PC-9 (cell line): ENCODE measurements around the gene C6orf136. TPM values are rescaled to one million over a fixed set of nuclear protein-coding genes. Genes with fewer than 3 reads are reported as not detected.

Experiments
- BruUV-seq: library from RNA; stranded (reverse); fragments of 400-500 nt; replicated peaks from 2 replicates; lab custom pipeline; 2021; lab: Mats Ljungman, UMichigan
- CTCF ChIA-PET: fragments of 300-600 bp; sonication (Branson Sonifier 250); formaldehyde crosslinking; loops from one replicate; lab custom pipeline; 2022; ENCODE audit warnings: antibody characterized with exemption; lab: Charles Lee
- POLR2A ChIA-PET: fragments of 300-600 bp; sonication (Branson Sonifier 250); formaldehyde crosslinking; loops from one replicate; lab custom pipeline; 2022; ENCODE audit warnings: antibody characterized with exemption; ENCODE audit not compliant: unreplicated experiment; lab: Charles Lee
- DNase-seq, 2 experiments: peaks; one replicate each; pipeline versions ENCODE4 v3.0.0 to v3.0.0-alpha.2; 2015 to 2022; ENCODE audit warnings: mixed read lengths in 1 of 2
- H2AFZ ChIP-seq: fragments of 200-600 bp; sonication (generic); 2 replicates; pipeline ENCODE4 v1.8.1; 2017; ENCODE audit warnings: antibody characterized with exemption
- H3F3A ChIP-seq: fragments of 200-600 bp; sonication (generic); 2 replicates; pipeline ENCODE4 v1.8.1; 2017; ENCODE audit warnings: antibody characterized with exemption, mild to moderate bottlenecking, low read depth; ENCODE audit not compliant: insufficient read depth
- H3K27ac ChIP-seq: fragments of 200-600 bp; sonication (generic); 2 replicates; pipeline ENCODE4 v1.6.1; 2016; ENCODE audit warnings: mixed run types
- H3K27me3 ChIP-seq: fragments of 200-600 bp; sonication (generic); 2 replicates; pipeline ENCODE4 v1.6.1; 2016; ENCODE audit warnings: low read depth, mixed run types; ENCODE audit not compliant: insufficient read depth
- H3K36me3 ChIP-seq: fragments of 200-600 bp; sonication (generic); 2 replicates; pipeline ENCODE4 v1.6.1; 2016; ENCODE audit warnings: low read depth, mixed run types
- H3K4me1 ChIP-seq: fragments of 200-600 bp; sonication (generic); replicated peaks from 2 replicates; pipeline ENCODE4 v1.6.1; 2016; ENCODE audit warnings: mixed run types; ENCODE audit not compliant: insufficient read depth
- H3K4me2 ChIP-seq: fragments of 200-600 bp; sonication (generic); 2 replicates; pipeline ENCODE4 v1.6.1; 2017; ENCODE audit warnings: mixed run types
- H3K4me3 ChIP-seq: fragments of 200-600 bp; sonication (generic); 2 replicates; pipeline ENCODE4 v1.6.1; 2016; ENCODE audit warnings: mixed run types
- H3K79me2 ChIP-seq: fragments of 200-600 bp; sonication (generic); 2 replicates; pipeline ENCODE4 v1.6.1; 2017; ENCODE audit warnings: low read depth, mixed run types
- H3K9me2 ChIP-seq: fragments of 200-600 bp; sonication (generic); 2 replicates; pipeline ENCODE4 v1.8.1; 2017; ENCODE audit warnings: mild to moderate bottlenecking; ENCODE audit not compliant: insufficient read depth
- H3K9me3 ChIP-seq: fragments of 200-600 bp; sonication (generic); 2 replicates; pipeline ENCODE4 v1.8.1; 2016; ENCODE audit warnings: low read depth; ENCODE audit not compliant: insufficient read depth
- H4K20me1 ChIP-seq: fragments of 200-600 bp; sonication (generic); 2 replicates; pipeline ENCODE4 v1.8.1; 2017; ENCODE audit not compliant: insufficient read depth
- CTCF ChIP-seq: fragments of 200-600 bp; sonication (generic); conservative IDR thresholded peaks from 2 replicates; pipeline ENCODE4 v1.6.1; 2017; ENCODE audit warnings: mixed run types, antibody characterized with exemption, mild to moderate bottlenecking, moderate library complexity
- EZH2 ChIP-seq: fragments of 200-600 bp; sonication (generic); IDR thresholded peaks from 2 replicates; pipeline ENCODE4 v1.8.0; 2017; ENCODE audit warnings: antibody characterized with exemption, low read depth
- intact Hi-C: fragments of 100-400 bp; cut with micrococcal nuclease; formaldehyde crosslinking; loops from one replicate; pipeline ENCODE4 v1.10.0; 2022; ENCODE audit not compliant: unreplicated experiment
- total RNA-seq: library from RNA; stranded (reverse); gene quantifications from 2 replicates; pipeline ENCODE4 v1.2.3, GENCODE V29; 2021

Gene C6orf136
- total RNA-seq, 1 experiment from 2014 or later: 21.2 TPM

- Histone ChIP-seq H3K4me3 (no peak overlapping the region), H3K36me3 (peaks cover 26% of the 10 kb centered on the region), H4K20me1 (peaks cover 9% of the 10 kb centered on the region), H3K79me2 (no peaks in the 10 kb centered on the region), H3K9me3 (no peaks in the 10 kb centered on the region), H2AFZ (no peak overlapping the region), H3F3A (peaks cover 66% of the 10 kb centered on the region), H3K4me2 (no peak overlapping the region), H3K27ac (no peak overlapping the region), H3K9me2 (no peaks in the 10 kb centered on the region), H3K27me3 (no peaks in the 10 kb centered on the region), H3K4me1 (no peaks in the 10 kb centered on the region)
- intact Hi-C loops: no loop called here
- POLR2A ChIA-PET: no interaction called here
- no peak for DNase-seq
- BruUV-seq: no TSS peak
- CTCF ChIA-PET: interaction anchor here (0.7 to 1.5 kb wide), 3 partner anchors 15 to 54 kb away, joined by 3 to 4 read pairs (median 4); no protein-coding TSS in a partner anchor
- no peak for TF ChIP-seq CTCF
- TF ChIP-seq EZH2: no peak
These were observed 47.9 kb upstream of the C6orf136 start for GRCh38 chr6:30598912-30599624.

- Histone ChIP-seq H4K20me1 (peaks cover 16% of the 10 kb centered on the region), H3K4me3 (no peak overlapping the region), H2AFZ (no peak overlapping the region), H3K9me2 (no peaks in the 10 kb centered on the region), H3K27me3 (no peaks in the 10 kb centered on the region), H3K27ac (no peak overlapping the region), H3K79me2 (no peaks in the 10 kb centered on the region), H3K36me3 (peaks cover 28% of the 10 kb centered on the region), H3K4me1 (no peaks in the 10 kb centered on the region), H3K9me3 (no peaks in the 10 kb centered on the region), H3F3A (peaks cover 59% of the 10 kb centered on the region), H3K4me2 (no peak overlapping the region)
- intact Hi-C loops: no loop called here
- DNase-seq: no peak
- ChIA-PET CTCF (interaction anchor here (0.7 kb wide), 2 partner anchors 16 to 18 kb away, joined by 3 to 4 read pairs; no protein-coding TSS in a partner anchor), POLR2A (interaction anchor here (0.6 kb wide), 1 partner anchor 12 kb away, joined by 3 read pairs; no protein-coding TSS in a partner anchor)
- TF ChIP-seq CTCF (no peak), EZH2 (no peak)
- BruUV-seq: no TSS peak
These were observed 47.2 kb upstream of the C6orf136 start for GRCh38 chr6:30599625-30600324.

GRCh38 chr6:30600451-30600961, 46.4 kb upstream of the C6orf136 start:
- ChIA-PET POLR2A (interaction anchor here (0.6 to 0.7 kb wide), 3 partner anchors 10 to 17 kb away, joined by 3 read pairs; no protein-coding TSS in a partner anchor), CTCF (no interaction called here)
- H3K9me3 ChIP-seq: no peaks in the 10 kb centered on the region
- TF ChIP-seq EZH2 (no peak), CTCF (no peak)
- no peak for DNase-seq
- no peaks in the 10 kb centered on the region for H3K79me2 ChIP-seq
- TSS peak; percentile 7 for BruUV-seq
- H4K20me1 ChIP-seq: peaks cover 20% of the 10 kb centered on the region
- H3K4me2 ChIP-seq: no peak overlapping the region
- peaks cover 53% of the 10 kb centered on the region; the same call in 1 of the 2 replicates for H3F3A ChIP-seq
- no peaks in the 10 kb centered on the region for H3K27me3 ChIP-seq
- H3K9me2 ChIP-seq: no peaks in the 10 kb centered on the region
- peaks cover 33% of the 10 kb centered on the region for H3K36me3 ChIP-seq
- H3K27ac ChIP-seq: no peak overlapping the region
- intact Hi-C loops: no loop called here
- H3K4me3 ChIP-seq: no peak overlapping the region
- no peak overlapping the region for H2AFZ ChIP-seq
- H3K4me1 ChIP-seq: no peaks in the 10 kb centered on the region
